Tibial artery (tissue), 4 donors: ENCODE data around the gene MINDY4.

Source experiments
- DNase-seq, 2 donors: peaks; one replicate each; pipeline ENCODE4 v3.0.0-alpha.2; 2019
- H3K27ac ChIP-seq, 2 donors: fragments of 200-600 bp; sonication (generic) in 1 of 2; 1 replicate in 1 of 2; 2 replicates in 1 of 2; pipeline ENCODE4 v1.5.1; 2018 to 2019; ENCODE audit warnings: mild to moderate bottlenecking in 1 of 2
- H3K27me3 ChIP-seq, 2 donors: fragments of 200-600 bp; sonication (generic) in 1 of 2; one replicate each; pipeline versions ENCODE4 v1.5.1 to v1.6.0; 2016 to 2019
- H3K36me3 ChIP-seq, 3 donors: fragments of 200-600 bp; sonication (generic) in 2 of 3; one replicate each; pipeline ENCODE4 v1.5.1; 2016 to 2019; ENCODE audit warnings: mild to moderate bottlenecking in 2 of 3
- H3K4me1 ChIP-seq, 4 donors: fragments of 200-600 bp; sonication (generic) in 2 of 4; 1 replicate in 3 of 4; 2 replicates in 1 of 4; pipeline ENCODE4 v1.5.1; 2016 to 2019
- H3K4me3 ChIP-seq, 2 donors: fragments of 200-600 bp; sonication (generic) in 1 of 2; 1 replicate in 1 of 2; 2 replicates in 1 of 2; pipeline ENCODE4 v1.5.1; 2018 to 2019; ENCODE audit warnings: mild to moderate bottlenecking in 2 of 2
- H3K9me3 ChIP-seq, 3 donors: fragments of 200-600 bp; sonication (generic) in 1 of 3; one replicate each; pipeline ENCODE4 v1.5.1; 2016 to 2019
- intact Hi-C: fragments of 100-400 bp; cut with DNase I; formaldehyde crosslinking; loops from one replicate; pipeline ENCODE4 v1.15.0; 2023; ENCODE audit warnings: low total_unique reads
- TF ChIP-seq, protein P1 (sequence below), 2 experiments: fragments of 200-600 bp in 1 of 2; fragments of 450-650 bp in 1 of 2; IDR thresholded peaks; one replicate each; pipeline ENCODE4 v1.5.1; 2017 to 2019; ENCODE audit warnings: antibody characterized with exemption in 2 of 2, mild to moderate bottlenecking in 1 of 2, moderate library complexity in 1 of 2

The MINDY4 gene

DNA sequence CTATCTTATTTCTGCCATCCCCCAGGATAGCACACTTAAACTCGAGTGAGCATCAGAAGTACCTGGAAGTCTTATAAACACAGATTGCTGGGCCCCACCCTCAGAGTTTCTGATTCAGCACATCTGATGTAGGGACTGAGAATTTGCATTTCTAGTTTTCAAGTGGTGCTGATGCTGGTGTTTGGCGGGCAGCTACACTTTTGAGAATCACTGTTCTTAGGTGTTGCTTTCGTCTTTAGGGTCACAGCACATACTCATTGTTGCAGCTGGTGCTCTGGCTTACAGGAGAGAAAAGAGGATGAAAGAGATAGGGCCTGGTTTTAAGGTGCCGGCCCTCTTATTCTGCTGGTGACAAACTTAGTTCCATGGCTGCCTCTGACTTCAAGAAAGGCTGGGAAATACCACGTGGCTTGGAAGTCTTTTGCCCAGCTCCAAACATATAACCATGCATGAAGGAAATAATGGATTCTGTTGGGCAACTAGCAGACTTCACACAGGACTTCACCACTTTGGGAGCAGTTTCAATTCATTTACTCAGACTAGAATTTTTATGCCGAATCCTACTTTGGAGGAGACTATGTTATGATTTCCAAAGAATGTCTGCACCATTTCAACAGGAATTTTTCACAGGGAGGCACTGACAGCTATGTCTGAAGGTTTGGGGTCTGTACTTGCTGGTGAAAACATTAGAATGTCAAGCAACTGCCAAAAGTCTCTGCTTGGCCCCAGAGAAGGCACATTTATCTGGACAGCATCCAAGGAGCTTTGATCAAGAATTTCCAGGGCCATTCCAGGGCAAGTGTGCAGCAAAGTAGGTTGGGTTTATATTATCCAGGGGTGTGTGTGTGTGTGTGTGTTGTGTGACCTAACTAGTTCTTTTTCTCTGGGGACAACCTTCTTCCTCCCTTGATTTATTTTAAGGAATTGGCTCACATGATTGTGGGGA, 6.9 kb upstream of the MINDY4 start:
- H3K4me3 ChIP-seq, result no peak overlapping the region
- H3K27ac ChIP-seq, result peak overlapping the region; percentile 61 to 74
- no peaks in the 10 kb centered on the region for H3K9me3 ChIP-seq
- H3K4me1 ChIP-seq, result peaks cover 8 to 87% (median 62%) of the 10 kb centered on the region in 4 donors
- peak in 1 of 2 donors; percentile 86 for DNase-seq
- no peaks in the 10 kb centered on the region for H3K36me3 ChIP-seq
- no peaks in the 10 kb centered on the region for H3K27me3 ChIP-seq
- TF ChIP-seq, protein P1, sequence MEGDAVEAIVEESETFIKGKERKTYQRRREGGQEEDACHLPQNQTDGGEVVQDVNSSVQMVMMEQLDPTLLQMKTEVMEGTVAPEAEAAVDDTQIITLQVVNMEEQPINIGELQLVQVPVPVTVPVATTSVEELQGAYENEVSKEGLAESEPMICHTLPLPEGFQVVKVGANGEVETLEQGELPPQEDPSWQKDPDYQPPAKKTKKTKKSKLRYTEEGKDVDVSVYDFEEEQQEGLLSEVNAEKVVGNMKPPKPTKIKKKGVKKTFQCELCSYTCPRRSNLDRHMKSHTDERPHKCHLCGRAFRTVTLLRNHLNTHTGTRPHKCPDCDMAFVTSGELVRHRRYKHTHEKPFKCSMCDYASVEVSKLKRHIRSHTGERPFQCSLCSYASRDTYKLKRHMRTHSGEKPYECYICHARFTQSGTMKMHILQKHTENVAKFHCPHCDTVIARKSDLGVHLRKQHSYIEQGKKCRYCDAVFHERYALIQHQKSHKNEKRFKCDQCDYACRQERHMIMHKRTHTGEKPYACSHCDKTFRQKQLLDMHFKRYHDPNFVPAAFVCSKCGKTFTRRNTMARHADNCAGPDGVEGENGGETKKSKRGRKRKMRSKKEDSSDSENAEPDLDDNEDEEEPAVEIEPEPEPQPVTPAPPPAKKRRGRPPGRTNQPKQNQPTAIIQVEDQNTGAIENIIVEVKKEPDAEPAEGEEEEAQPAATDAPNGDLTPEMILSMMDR (IDR thresholded peaks at IDR 0.05), result no peak
- intact Hi-C loops, result loop anchor here (10.0 kb wide), 1 partner anchor 90 kb away; no protein-coding TSS in a partner anchor

DNA sequence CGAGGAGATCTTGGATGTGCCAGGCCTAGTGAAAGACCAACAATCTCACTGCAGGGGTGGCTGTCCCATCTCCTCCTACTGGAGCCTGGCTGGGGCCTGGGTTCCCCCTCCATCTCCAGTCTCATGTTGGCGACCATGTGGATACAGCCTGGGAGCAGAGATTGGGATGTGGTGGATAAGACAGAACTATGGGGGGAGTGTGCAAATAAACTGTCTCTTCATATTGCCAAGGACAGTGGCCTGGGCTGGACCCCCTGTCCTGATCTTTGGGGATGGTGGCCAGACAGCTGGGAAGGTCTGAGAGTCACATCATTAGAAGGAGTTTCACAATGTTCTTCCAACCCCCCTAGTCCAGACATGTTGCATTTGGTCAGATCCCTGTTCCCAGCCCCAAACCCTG, 5.8 kb upstream of the MINDY4 start:
- TF ChIP-seq, protein P1 (IDR thresholded peaks at IDR 0.05), result no peak
- H3K27ac ChIP-seq, result peak overlapping the region; percentile 61 to 74

DNA sequence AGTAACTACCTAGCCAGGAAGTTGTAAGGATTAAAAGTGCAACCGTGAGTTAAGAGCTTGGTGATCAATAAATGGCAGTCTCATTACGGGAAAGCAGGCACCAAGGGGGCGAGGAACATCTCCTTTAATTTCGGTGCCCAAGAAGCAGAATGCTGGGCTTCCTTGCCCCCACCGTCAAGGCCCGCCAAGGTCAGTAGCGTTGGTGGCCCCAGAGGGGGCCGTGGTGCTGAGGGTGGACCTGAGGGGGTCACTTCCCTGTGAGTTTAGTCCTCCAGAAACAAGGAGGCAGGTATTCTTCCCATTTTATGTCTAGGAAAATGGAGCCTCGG, 408 bp upstream of the MINDY4 start:
- H3K27ac ChIP-seq, result peak overlapping the region; percentile 84 to 88

More for the DNA sequence above, 5.8 kb upstream of the MINDY4 start:
- Histone ChIP-seq H3K4me1 (peaks cover 8 to 80% (median 58%) of the 10 kb centered on the region in 4 donors), H3K4me3 (no peak overlapping the region), H3K27me3 (no peaks in the 10 kb centered on the region), H3K9me3 (no peaks in the 10 kb centered on the region), H3K36me3 (no peaks in the 10 kb centered on the region)
- intact Hi-C loops, result loop anchor here (10.0 kb wide), 1 partner anchor 89 kb away; no protein-coding TSS in a partner anchor
- no peak for DNase-seq

DNA sequence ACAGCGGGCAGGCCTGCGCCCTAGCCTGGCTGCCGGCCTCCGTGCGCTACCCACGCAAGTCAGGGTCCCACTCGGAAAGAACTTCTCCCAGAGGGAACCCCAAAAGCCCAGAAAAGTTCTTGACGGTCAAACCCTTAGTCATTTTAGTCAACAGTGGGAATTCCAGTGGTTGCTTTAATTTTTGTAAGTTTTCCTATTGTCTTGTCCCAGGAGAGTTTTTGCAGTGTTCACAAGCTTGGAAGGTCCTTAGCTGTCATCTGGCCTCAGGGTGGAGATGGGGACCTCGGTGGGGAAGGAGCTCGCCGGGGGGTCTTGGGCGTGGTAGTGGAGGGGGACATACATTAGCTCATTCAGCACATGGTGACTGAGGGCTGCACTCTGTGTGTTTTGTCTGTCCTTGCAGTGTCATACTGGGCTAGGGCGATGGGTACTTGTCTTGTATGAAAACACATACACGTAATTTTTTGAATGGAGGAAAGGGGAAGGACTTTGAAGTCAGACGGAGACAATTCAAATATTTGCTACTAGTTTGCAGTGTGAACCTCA, 736 bp downstream of the MINDY4 start:
- H3K27ac ChIP-seq, result peak overlapping the region; percentile 84 to 88
- peak overlapping the region; percentile 74 to 79 for H3K4me3 ChIP-seq
- intact Hi-C loops, result no loop called here
- DNase-seq, result no peak
- TF ChIP-seq, protein P1 (IDR thresholded peaks at IDR 0.05), result no peak
- peaks cover 0 to 38% (median 14%) of the 10 kb centered on the region in 4 donors for H3K4me1 ChIP-seq
- no peaks in the 10 kb centered on the region for H3K36me3 ChIP-seq
- H3K9me3 ChIP-seq, result no peaks in the 10 kb centered on the region
- H3K27me3 ChIP-seq, result no peaks in the 10 kb centered on the region

More for the DNA sequence above, 408 bp upstream of the MINDY4 start:
- H3K4me1 ChIP-seq, result peaks cover 0 to 48% (median 19%) of the 10 kb centered on the region in 4 donors
- peak overlapping the region; percentile 74 to 79 for H3K4me3 ChIP-seq
- TF ChIP-seq, protein P1 (IDR thresholded peaks at IDR 0.05), result no peak
- no peaks in the 10 kb centered on the region for H3K9me3 ChIP-seq
- no peak for DNase-seq
- intact Hi-C loops, result no loop called here
- H3K27me3 ChIP-seq, result no peaks in the 10 kb centered on the region
- H3K36me3 ChIP-seq, result no peaks in the 10 kb centered on the region

DNA sequence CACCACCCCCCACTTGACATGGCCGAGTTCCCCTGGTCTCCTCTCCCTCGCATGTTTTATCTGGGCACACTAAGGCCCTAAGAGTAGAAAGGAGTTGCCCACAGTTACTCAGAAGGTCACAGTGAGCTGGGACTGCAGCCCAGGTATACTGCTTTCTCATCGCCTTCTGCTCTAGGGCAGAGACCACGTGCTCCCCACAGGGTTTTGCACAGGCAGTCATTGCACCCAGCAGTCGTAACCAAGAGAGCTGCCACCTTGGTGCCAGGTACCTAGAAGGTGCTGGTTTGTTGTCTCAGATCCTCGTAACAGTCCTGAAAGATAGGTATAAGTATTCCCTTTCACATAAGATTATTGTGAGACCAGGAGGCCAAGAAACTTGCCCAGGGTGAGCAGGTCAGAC, 1.8 kb downstream of the MINDY4 start:
- H3K4me1 ChIP-seq, result peaks cover 0 to 38% (median 11%) of the 10 kb centered on the region in 4 donors

More for the DNA sequence above, 1.8 kb downstream of the MINDY4 start:
- Histone ChIP-seq H3K36me3 (no peaks in the 10 kb centered on the region), H3K27me3 (no peaks in the 10 kb centered on the region), H3K9me3 (no peaks in the 10 kb centered on the region), H3K27ac (no peak overlapping the region), H3K4me3 (no peak overlapping the region)
- DNase-seq, result no peak
- intact Hi-C loops, result no loop called here
- TF ChIP-seq, protein P1 (IDR thresholded peaks at IDR 0.05), result no peak
